Pancreas (tissue), 10 donors: Measurements from ENCODE around the gene PKNOX2. TPM values are rescaled to one million over a fixed set of nuclear protein-coding genes. Genes with fewer than 3 reads are reported as not detected.

Experiments
- ATAC-seq, 4 donors: fragments of 200-7000 bp; cut with Tn5 transposase; one replicate each; pipeline versions ENCODE4 v1.8.0 to v1.9.1; 2020; ENCODE audit warnings: mild to moderate bottlenecking in 4 of 4, moderate library complexity in 4 of 4
- DNase-seq, 6 donors: peaks; one replicate each; pipeline ENCODE4 v3.0.0-alpha.2; 2020
- FAIRE-seq: peaks from 2 replicates; lab custom pipeline; 2012; peaks lifted over from hg19 to GRCh38; lab: Jason Lieb, UNC
- H3K27ac ChIP-seq, 4 donors: fragments of 200-600 bp; sonication (generic); 1 replicate in 3 of 4; 2 replicates in 1 of 4; pipeline versions ENCODE4 v1.5.0 to v1.8.0; 2020
- H3K27me3 ChIP-seq, 4 donors: fragments of 200-600 bp; one replicate each; pipeline ENCODE4 v1.8.0; 2021
- H3K36me3 ChIP-seq, 3 donors: fragments of 200-600 bp; sonication (generic) in 1 of 3; one replicate each; pipeline versions ENCODE4 v1.5.0 to v1.8.0; 2020 to 2021
- H3K4me1 ChIP-seq, 3 donors: fragments of 200-600 bp; one replicate each; pipeline ENCODE4 v1.8.0; 2021
- H3K4me3 ChIP-seq, 4 donors: fragments of 200-600 bp; sonication (generic) in 2 of 4; one replicate each; pipeline versions ENCODE4 v1.5.0 to v1.8.0; 2020 to 2021
- H3K9me3 ChIP-seq, 4 donors: fragments of 200-600 bp; one replicate each; pipeline ENCODE4 v1.8.0; 2021
- WGBS, 2 donors: extraction: QIAGEN DNeasy Blood & Tissue Kit; methylation state at CpG; one replicate each; pipeline ENCODE4 v1.1.7; 2013; 5-methylcytosine and 5-hydroxymethylcytosine counted together
- intact Hi-C, 3 donors: fragments of 100-400 bp; cut with DNase I; formaldehyde crosslinking; loops; one replicate each; pipeline versions ENCODE4 v1.11.1 to v1.14.2; 2022
- polyA plus RNA-seq, 2 donors: library from polyadenylated mRNA; stranded (reverse); fragments of 200-250 nt; gene quantifications; one replicate each; pipeline ENCODE4 v1.2.3, GENCODE V29; 2013
- total RNA-seq, 6 donors: library from RNA; stranded (reverse); fragmentation: NEBNext Ultra II Directional in 4 of 6; extraction: Animal tissue kit (Norgen Biotek cat#: 25700) in 4 of 6; gene quantifications; one replicate each; pipeline versions ENCODE4 v1.2.1 to v1.2.4, GENCODE V29; 2021 to 2023
- TF ChIP-seq, protein P1 (sequence below), 4 donors: fragments of 200-600 bp; sonication (generic) in 3 of 4; IDR thresholded peaks; one replicate each; pipeline versions ENCODE4 v1.5.0 to v1.8.0; 2021; ENCODE audit warnings: antibody characterized with exemption in 4 of 4
- donor health status: healthy with polysubstance abuse.
- donor health status: DM: no; HTN: no; CAD: no; lungs with moderate emphysema.
- donor health status: DM: no; HTN: no; CAD: no.
- donor health status: control.
- donor health status: control.
- donor health status: Bipolar disorder and iron deficiency.
- donor health status: DM: yes; HTN: yes; CAD: no.
- donor health status: DM: no; HTN: no; CAD: no.
- donor health status: DM: no; HTN: no; CAD: no.
- donor health status: DM: yes; HTN: yes; CAD: no.

PKNOX2 gene
- total and polyA plus RNA-seq, 8 donors = 3.4 to 8.1 (median 5.8) TPM

DNA sequence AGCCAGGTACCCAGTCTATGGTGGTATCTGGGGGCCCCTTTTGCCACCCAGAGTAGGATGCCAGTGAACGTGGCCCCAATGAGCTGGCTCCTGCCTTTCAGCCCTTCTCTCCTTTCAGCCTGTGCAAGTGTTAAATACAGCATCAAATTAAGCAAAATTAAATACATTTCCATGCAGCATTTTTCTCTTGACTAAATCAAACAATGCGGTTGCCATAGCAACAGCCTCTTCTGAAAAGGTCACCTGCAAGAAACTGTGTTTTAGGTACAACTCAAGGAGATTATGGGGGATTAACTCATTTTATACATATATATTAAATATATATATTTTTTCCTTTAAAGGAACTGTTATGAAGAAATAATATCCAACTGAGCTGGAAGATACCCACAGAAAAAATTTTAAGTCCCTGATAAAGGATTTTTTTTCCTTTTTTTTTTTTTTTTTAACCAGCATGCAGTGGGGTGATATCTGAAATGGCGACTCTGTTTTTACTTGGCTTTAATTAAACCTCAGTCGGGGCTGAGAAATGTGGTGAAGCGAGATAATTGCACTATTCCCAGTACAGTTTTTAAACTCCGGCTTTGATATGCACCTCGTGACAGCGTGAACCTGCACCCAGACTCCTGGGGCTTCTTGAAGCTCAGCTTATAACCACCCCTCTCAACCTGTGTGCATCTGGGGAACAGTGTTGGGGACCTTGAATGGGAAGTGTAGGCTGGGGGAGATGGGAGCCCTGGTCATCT lies 115.3 kb downstream of the PKNOX2 start:
- intact Hi-C loops = no loop called here
- TF ChIP-seq, protein P1, sequence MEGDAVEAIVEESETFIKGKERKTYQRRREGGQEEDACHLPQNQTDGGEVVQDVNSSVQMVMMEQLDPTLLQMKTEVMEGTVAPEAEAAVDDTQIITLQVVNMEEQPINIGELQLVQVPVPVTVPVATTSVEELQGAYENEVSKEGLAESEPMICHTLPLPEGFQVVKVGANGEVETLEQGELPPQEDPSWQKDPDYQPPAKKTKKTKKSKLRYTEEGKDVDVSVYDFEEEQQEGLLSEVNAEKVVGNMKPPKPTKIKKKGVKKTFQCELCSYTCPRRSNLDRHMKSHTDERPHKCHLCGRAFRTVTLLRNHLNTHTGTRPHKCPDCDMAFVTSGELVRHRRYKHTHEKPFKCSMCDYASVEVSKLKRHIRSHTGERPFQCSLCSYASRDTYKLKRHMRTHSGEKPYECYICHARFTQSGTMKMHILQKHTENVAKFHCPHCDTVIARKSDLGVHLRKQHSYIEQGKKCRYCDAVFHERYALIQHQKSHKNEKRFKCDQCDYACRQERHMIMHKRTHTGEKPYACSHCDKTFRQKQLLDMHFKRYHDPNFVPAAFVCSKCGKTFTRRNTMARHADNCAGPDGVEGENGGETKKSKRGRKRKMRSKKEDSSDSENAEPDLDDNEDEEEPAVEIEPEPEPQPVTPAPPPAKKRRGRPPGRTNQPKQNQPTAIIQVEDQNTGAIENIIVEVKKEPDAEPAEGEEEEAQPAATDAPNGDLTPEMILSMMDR (IDR thresholded peaks at IDR 0.05) = no peak
- H3K36me3 ChIP-seq = no peaks in the 10 kb centered on the region
- no peak for FAIRE-seq
- H3K4me3 ChIP-seq = no peak overlapping the region
- DNase-seq = no peak
- peaks cover 10 to 13% (median 11%) of the 10 kb centered on the region in 3 donors for H3K4me1 ChIP-seq
- 92 to 93% methylated on average over 8 of the region's 8 CpGs for WGBS, 2 donors
- no peaks in the 10 kb centered on the region for H3K9me3 ChIP-seq
- no peak for ATAC-seq
- H3K27ac ChIP-seq = no peak overlapping the region
- no peaks in the 10 kb centered on the region for H3K27me3 ChIP-seq

DNA sequence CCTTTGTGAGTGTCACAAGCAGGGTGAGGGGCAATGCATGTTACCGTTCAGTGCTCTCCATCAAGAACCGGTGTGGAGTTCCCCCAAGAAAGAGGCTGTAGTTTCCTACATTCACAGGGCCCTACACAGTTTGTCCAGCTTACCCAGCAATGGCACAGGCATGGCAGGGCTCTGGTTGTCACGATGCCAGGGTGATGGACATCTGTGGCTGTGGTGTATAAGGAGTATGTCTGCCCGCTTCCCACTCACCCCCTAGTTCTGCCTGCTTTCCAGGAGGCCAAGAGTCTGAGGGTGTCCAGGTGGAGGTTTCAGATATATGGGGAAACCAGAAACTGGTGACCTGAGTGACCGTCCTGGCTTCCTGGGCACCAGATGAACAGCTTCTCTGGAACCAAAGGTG lies 116.1 kb downstream of the PKNOX2 start:
- no peaks in the 10 kb centered on the region for H3K9me3 ChIP-seq
- TF ChIP-seq, protein P1 (IDR thresholded peaks at IDR 0.05) = no peak
- peaks cover 6 to 11% (median 9%) of the 10 kb centered on the region in 3 donors for H3K4me1 ChIP-seq
- no peak overlapping the region for H3K27ac ChIP-seq
- FAIRE-seq (no peak), ATAC-seq (no peak), DNase-seq (no peak)
- intact Hi-C loops = no loop called here
- WGBS, 2 donors = 89 to 95% methylated on average over 5 of the region's 5 CpGs
- no peak overlapping the region for H3K4me3 ChIP-seq
- H3K36me3 ChIP-seq = no peaks in the 10 kb centered on the region
- no peaks in the 10 kb centered on the region for H3K27me3 ChIP-seq

DNA sequence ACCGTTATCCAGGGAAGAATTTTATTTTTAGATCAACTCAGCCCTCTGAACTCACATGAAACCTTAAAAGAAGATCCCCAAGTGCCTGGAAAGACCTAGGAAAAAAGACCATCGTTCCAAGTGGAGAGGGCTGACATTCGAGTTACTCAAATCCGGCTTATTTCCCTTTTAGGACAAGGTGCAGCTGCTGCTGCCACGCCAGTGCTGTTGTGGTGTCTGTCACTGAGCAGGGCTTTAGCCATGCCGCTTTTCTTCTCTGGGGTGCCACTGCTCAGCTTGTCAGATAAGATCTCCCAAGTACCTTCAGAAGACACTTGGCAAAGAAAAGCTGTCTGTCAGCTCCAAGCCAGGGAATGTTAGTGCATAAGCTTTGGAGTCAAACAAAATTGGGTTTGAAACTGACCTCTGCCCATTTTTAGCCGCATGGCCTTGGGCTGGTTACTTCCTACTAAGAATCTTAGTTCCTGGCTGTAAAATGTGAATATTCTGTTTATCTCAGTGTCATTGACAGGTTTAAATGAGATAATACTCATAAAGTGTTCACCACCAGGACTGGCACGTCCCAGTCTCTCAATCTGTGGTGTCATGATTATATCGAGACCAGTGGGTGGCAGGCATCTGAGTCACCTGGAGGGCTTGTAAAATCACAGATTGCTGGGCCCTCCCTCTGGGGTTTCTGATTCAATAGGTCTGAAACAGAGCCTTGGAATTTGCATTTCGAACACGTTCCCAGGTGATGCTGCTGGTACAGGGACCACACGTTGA lies 117.5 kb downstream of the PKNOX2 start:
- 88 to 89% methylated on average over 12 of the region's 12 CpGs for WGBS, 2 donors
- H3K27me3 ChIP-seq = no peaks in the 10 kb centered on the region
- H3K4me3 ChIP-seq = no peak overlapping the region
- no peaks in the 10 kb centered on the region for H3K9me3 ChIP-seq
- intact Hi-C loops = no loop called here
- no peak for ATAC-seq
- no peaks in the 10 kb centered on the region for H3K36me3 ChIP-seq
- DNase-seq = no peak
- peaks cover 0 to 6% (median 0%) of the 10 kb centered on the region in 3 donors for H3K4me1 ChIP-seq
- H3K27ac ChIP-seq = no peak overlapping the region
- FAIRE-seq = no peak
- TF ChIP-seq, protein P1 (IDR thresholded peaks at IDR 0.05) = no peak

DNA sequence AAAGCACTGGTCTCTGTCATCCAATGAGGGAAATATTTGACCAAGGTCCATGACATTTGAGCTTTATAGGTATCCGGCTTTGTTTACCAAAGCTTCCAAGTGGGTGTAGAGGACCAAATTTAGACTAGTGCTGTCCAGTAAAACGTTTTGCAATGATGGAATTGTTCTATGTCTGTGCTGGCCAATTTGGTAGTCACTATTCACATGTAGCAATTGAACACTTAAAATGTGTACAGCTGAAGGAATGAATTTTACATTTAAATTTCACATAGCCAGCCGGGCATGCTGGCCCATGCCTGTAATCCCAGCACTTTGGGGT lies 118.0 kb downstream of the PKNOX2 start:
- H3K4me1 ChIP-seq = peaks cover 0 to 6% (median 0%) of the 10 kb centered on the region in 3 donors
- H3K4me3 ChIP-seq = no peak overlapping the region
- 74 to 84% methylated on average over 3 of the region's 3 CpGs for WGBS, 2 donors
- no peak for FAIRE-seq
- H3K36me3 ChIP-seq = no peaks in the 10 kb centered on the region
- DNase-seq = no peak
- H3K9me3 ChIP-seq = no peaks in the 10 kb centered on the region
- TF ChIP-seq, protein P1 (IDR thresholded peaks at IDR 0.05) = no peak
- ATAC-seq = no peak
- intact Hi-C loops = no loop called here
- H3K27me3 ChIP-seq = no peaks in the 10 kb centered on the region
- no peak overlapping the region for H3K27ac ChIP-seq
